GM12878 (cell line): Measurements from ENCODE around the gene ETAA1. TPM values are rescaled to one million over a fixed set of nuclear protein-coding genes. Genes with fewer than 3 reads are reported as not detected.

Source experiments
- ATAC-seq: fragments of 200-7000 bp; cut with Tn5 transposase; 3 replicates; pipeline ENCODE4 v1.9.1; 2020; ENCODE audit warnings: mild to moderate bottlenecking, moderate library complexity
- BruUV-seq: library from RNA; stranded (reverse); fragments of 400-500 nt; replicated peaks from 2 replicates; lab custom pipeline; 2021; lab: Mats Ljungman, UMichigan
- CTCF ChIA-PET: fragments of 300-600 bp; sonication (Branson Sonifier 250); formaldehyde crosslinking; extraction: SDS; loops from one replicate; lab custom pipeline; 2021; ENCODE audit warnings: inconsistent platforms; lab: Yijun Ruan, JAX
- POLR2A ChIA-PET: fragments of 350-600 bp; formaldehyde crosslinking; extraction: SDS; loops from one replicate; lab custom pipeline; 2021; ENCODE audit warnings: inconsistent platforms; lab: Charles Lee
- RAD21 ChIA-PET: fragments of 300-600 bp; sonication (Branson Sonifier 250); formaldehyde crosslinking; loops from one replicate; lab custom pipeline; 2023; ENCODE audit warnings: antibody characterized with exemption; ENCODE audit not compliant: unreplicated experiment; lab: Charles Lee
- SMC1A ChIA-PET: fragments of 300-600 bp; sonication (Branson Sonifier 250); formaldehyde crosslinking; loops from one replicate; lab custom pipeline; 2023; ENCODE audit not compliant: unreplicated experiment, uncharacterized antibody; lab: Charles Lee
- DNase-seq: peaks from one replicate; pipeline ENCODE4 v3.0.0-alpha.2; 2011; ENCODE audit warnings: low read depth, low spot score
- FAIRE-seq: peaks from 3 replicates; lab custom pipeline; 2011; peaks lifted over from hg19 to GRCh38; lab: Jason Lieb, UNC
- H2AFZ ChIP-seq: 2 replicates; pipeline ENCODE4 v1.6.0; 2011; ENCODE audit warnings: low read depth, low read length, control low read depth; ENCODE audit not compliant: control insufficient read depth
- H3K27ac ChIP-seq: 2 replicates; pipeline ENCODE4 v1.5.1; 2011; ENCODE audit warnings: control low read depth; ENCODE audit not compliant: control insufficient read depth, insufficient read depth
- H3K27me3 ChIP-seq, 2 experiments: replicated peaks in 1 of 2; 2 replicates each; pipeline versions ENCODE4 v1.6.0 to v1.6.1; 2011; ENCODE audit warnings: low read length in 1 of 2; ENCODE audit not compliant: control insufficient read depth in 2 of 2, insufficient read depth in 2 of 2
- H3K36me3 ChIP-seq, 2 experiments: 2 replicates each; pipeline ENCODE4 v1.5.1; 2011; ENCODE audit warnings: low read length in 1 of 2; ENCODE audit not compliant: control insufficient read depth in 2 of 2, insufficient read depth in 2 of 2
- H3K4me1 ChIP-seq: 2 replicates; pipeline ENCODE4 v1.6.1; 2011; ENCODE audit warnings: mild to moderate bottlenecking, low read length, moderate library complexity, mixed read lengths; ENCODE audit not compliant: control insufficient read depth, insufficient read depth
- H3K4me2 ChIP-seq: 2 replicates; pipeline ENCODE4 v1.6.0; 2011; ENCODE audit warnings: control low read depth; ENCODE audit not compliant: control insufficient read depth, insufficient read depth
- H3K4me3 ChIP-seq: fragments of 200-600 bp; sonication (generic); 2 replicates; pipeline ENCODE4 v1.5.1; 2016
- H3K79me2 ChIP-seq: 2 replicates; pipeline ENCODE4 v1.6.0; 2011; ENCODE audit warnings: low read length; ENCODE audit not compliant: control insufficient read depth, insufficient read depth
- H3K9ac ChIP-seq: 2 replicates; pipeline ENCODE4 v1.8.0; 2011; ENCODE audit warnings: low read length, control low read depth, mixed read lengths; ENCODE audit not compliant: control insufficient read depth, insufficient read depth
- H3K9me3 ChIP-seq: replicated peaks from 3 replicates; pipeline ENCODE4 v1.5.1; 2011; ENCODE audit warnings: mild to moderate bottlenecking, low read length; ENCODE audit not compliant: control insufficient read depth, insufficient read depth
- H4K20me1 ChIP-seq: 2 replicates; pipeline ENCODE4 v1.6.0; 2011; ENCODE audit not compliant: control insufficient read depth, insufficient read depth
- ATF7 ChIP-seq: fragments of 450-650 bp; IDR thresholded peaks from 2 replicates; pipeline ENCODE4 v1.6.1; 2016; ENCODE audit warnings: low read depth, mild to moderate bottlenecking
- IKZF2 ChIP-seq, 2 experiments: fragments of 450-650 bp; IDR thresholded peaks; 2 replicates each; pipeline ENCODE4 v1.6.1; 2017; ENCODE audit warnings: mild to moderate bottlenecking in 2 of 2, moderate library complexity in 2 of 2
- KLF5 ChIP-seq: fragments of 450-650 bp; IDR thresholded peaks from 2 replicates; pipeline ENCODE4 v1.6.1; 2014; ENCODE audit warnings: mild to moderate bottlenecking; ENCODE audit not compliant: partially characterized antibody
- LARP7 ChIP-seq: fragments of 450-650 bp; IDR thresholded peaks from 2 replicates; pipeline ENCODE4 v1.6.1; 2017; ENCODE audit warnings: mild to moderate bottlenecking
- MEF2A ChIP-seq: IDR thresholded peaks from 2 replicates; pipeline ENCODE4 v1.6.1; 2011; ENCODE audit warnings: low read depth, mild to moderate bottlenecking, low read length, moderate library complexity; ENCODE audit not compliant: insufficient read depth
- MXI1 ChIP-seq: fragments of 150-350 bp; IDR thresholded peaks from 2 replicates; pipeline ENCODE4 v1.6.1; 2011; ENCODE audit warnings: low read depth, mild to moderate bottlenecking, inconsistent platforms, low read length, improper control_type of control experiment
- MYC ChIP-seq: IDR thresholded peaks from 2 replicates; pipeline ENCODE4 v1.6.1; 2011; ENCODE audit warnings: mild to moderate bottlenecking, low read length, moderate library complexity, inconsistent platforms; ENCODE audit not compliant: insufficient read depth, insufficient replicate concordance, insufficient read length, severe bottlenecking
- NFXL1 ChIP-seq: fragments of 450-650 bp; IDR thresholded peaks from 2 replicates; pipeline ENCODE4 v1.6.1; 2017; ENCODE audit warnings: antibody characterized with exemption, mild to moderate bottlenecking, borderline replicate concordance
- NFYA ChIP-seq: IDR thresholded peaks from 2 replicates; pipeline ENCODE4 v1.6.1; 2011; ENCODE audit warnings: low read depth, mild to moderate bottlenecking, low read length, improper control_type of control experiment, borderline replicate concordance
- PAX8 ChIP-seq: fragments of 450-650 bp; IDR thresholded peaks from 2 replicates; pipeline ENCODE4 v1.6.1; 2017; ENCODE audit warnings: mild to moderate bottlenecking, moderate library complexity
- RB1 ChIP-seq: fragments of 450-650 bp; formaldehyde crosslinking; IDR thresholded peaks from 2 replicates; pipeline ENCODE4 v1.6.1; 2017; ENCODE audit warnings: mild to moderate bottlenecking, borderline replicate concordance
- SMAD5 ChIP-seq: IDR thresholded peaks from 2 replicates; pipeline ENCODE4 v1.6.1; 2016; ENCODE audit warnings: antibody characterized with exemption, low read depth
- TARDBP ChIP-seq: IDR thresholded peaks from 2 replicates; pipeline ENCODE4 v1.6.1; 2016; ENCODE audit warnings: borderline replicate concordance
- YY1 ChIP-seq: IDR thresholded peaks from 2 replicates; pipeline ENCODE4 v1.6.1; 2011; ENCODE audit warnings: low read depth, mild to moderate bottlenecking, low read length
- WGBS: methylation state at CpG from one replicate; pipeline ENCODE4 v1.1.6; 2016; ENCODE audit warnings: low lambda C conversion rate; ENCODE audit not compliant: insufficient replicate concordance, insufficient coverage; ENCODE audit errors: missing lambda C conversion rate; 5-methylcytosine and 5-hydroxymethylcytosine counted together
- in situ Hi-C: fragments of 300-500 bp; cut with MboI; formaldehyde crosslinking; loops from 9 replicates; pipeline ENCODE4 v1.14.3; 2018; ENCODE audit warnings: mixed read lengths
- intact Hi-C: fragments of 100-400 bp; cut with micrococcal nuclease; formaldehyde crosslinking; loops from one replicate; pipeline ENCODE4 v1.14.2; 2022; ENCODE audit not compliant: unreplicated experiment
- polyA plus RNA-seq, 11 experiments: library from polyadenylated mRNA; depleted of rRNA in 4 of 11; unstranded in 6 of 11; stranded (reverse) in 5 of 11; fragments of >200 nt; fragmentation: Nextera tagmentation in 4 of 11; fragmentation: Illumina TruSeq in 1 of 11; extraction: Ambion mirVana in 4 of 11; extraction: Trizol in 1 of 11; gene quantifications; 1 replicate in 1 of 11; 2 replicates in 10 of 11; pipeline versions ENCODE4 v1.2.1 to v1.2.3, GENCODE V29; 2011 to 2016; ENCODE audit warnings: inconsistent platforms in 2 of 11, missing spikeins in 2 of 11, low read depth in 1 of 11
- total RNA-seq, 4 experiments: library from RNA; depleted of rRNA in 3 of 4; stranded (reverse); fragments of >200 nt in 3 of 4; fragmentation: Illumina TruSeq in 1 of 4; extraction: Trizol in 1 of 4; gene quantifications; 2 replicates each; pipeline versions ENCODE4 v1.2.1 to v1.2.3, GENCODE V29; 2013 to 2021
- TF ChIP-seq, protein P1 (sequence below): IDR thresholded peaks from 2 replicates; pipeline ENCODE4 v1.6.1; 2011; ENCODE audit warnings: low read depth, low read length, improper control_type of control experiment, borderline replicate concordance
- TF ChIP-seq, protein P2 (sequence below): fragments of 450-650 bp; IDR thresholded peaks from 2 replicates; pipeline ENCODE4 v1.6.1; 2016; ENCODE audit warnings: mild to moderate bottlenecking, moderate library complexity, borderline replicate concordance
- TF ChIP-seq, protein P3 (sequence below): fragments of 450-650 bp; IDR thresholded peaks from 2 replicates; pipeline ENCODE4 v1.6.1; 2016; ENCODE audit warnings: mild to moderate bottlenecking

Gene ETAA1
- total and polyA plus RNA-seq, 10 of the 15 experiments (the other 5 are each of a cell fraction or from before 2014, with no cell fraction given), result 4.2 to 24.2 (median 13.4) TPM

GRCh38 chr2:67378555-67378954 lies 18.6 kb upstream of the ETAA1 start:
- no peak overlapping the region for H3K4me2 ChIP-seq
- H4K20me1 ChIP-seq, result no peaks in the 10 kb centered on the region
- H3K9me3 ChIP-seq, result no peaks in the 10 kb centered on the region
- no peak overlapping the region for H2AFZ ChIP-seq
- TF ChIP-seq NFYA (no peak), YY1 (no peak), MEF2A (no peak), NFXL1 (no peak), MYC (no peak), IKZF2 (IDR thresholded peaks at IDR 0.05) (no peak), KLF5 (no peak), MXI1 (no peak), SMAD5 (no peak), ATF7 (no peak), PAX8 (no peak), TARDBP (no peak), LARP7 (no peak), RB1 (no peak)
- TF ChIP-seq, protein P1, sequence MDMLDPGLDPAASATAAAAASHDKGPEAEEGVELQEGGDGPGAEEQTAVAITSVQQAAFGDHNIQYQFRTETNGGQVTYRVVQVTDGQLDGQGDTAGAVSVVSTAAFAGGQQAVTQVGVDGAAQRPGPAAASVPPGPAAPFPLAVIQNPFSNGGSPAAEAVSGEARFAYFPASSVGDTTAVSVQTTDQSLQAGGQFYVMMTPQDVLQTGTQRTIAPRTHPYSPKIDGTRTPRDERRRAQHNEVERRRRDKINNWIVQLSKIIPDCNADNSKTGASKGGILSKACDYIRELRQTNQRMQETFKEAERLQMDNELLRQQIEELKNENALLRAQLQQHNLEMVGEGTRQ, result no peak
- TF ChIP-seq, protein P2, sequence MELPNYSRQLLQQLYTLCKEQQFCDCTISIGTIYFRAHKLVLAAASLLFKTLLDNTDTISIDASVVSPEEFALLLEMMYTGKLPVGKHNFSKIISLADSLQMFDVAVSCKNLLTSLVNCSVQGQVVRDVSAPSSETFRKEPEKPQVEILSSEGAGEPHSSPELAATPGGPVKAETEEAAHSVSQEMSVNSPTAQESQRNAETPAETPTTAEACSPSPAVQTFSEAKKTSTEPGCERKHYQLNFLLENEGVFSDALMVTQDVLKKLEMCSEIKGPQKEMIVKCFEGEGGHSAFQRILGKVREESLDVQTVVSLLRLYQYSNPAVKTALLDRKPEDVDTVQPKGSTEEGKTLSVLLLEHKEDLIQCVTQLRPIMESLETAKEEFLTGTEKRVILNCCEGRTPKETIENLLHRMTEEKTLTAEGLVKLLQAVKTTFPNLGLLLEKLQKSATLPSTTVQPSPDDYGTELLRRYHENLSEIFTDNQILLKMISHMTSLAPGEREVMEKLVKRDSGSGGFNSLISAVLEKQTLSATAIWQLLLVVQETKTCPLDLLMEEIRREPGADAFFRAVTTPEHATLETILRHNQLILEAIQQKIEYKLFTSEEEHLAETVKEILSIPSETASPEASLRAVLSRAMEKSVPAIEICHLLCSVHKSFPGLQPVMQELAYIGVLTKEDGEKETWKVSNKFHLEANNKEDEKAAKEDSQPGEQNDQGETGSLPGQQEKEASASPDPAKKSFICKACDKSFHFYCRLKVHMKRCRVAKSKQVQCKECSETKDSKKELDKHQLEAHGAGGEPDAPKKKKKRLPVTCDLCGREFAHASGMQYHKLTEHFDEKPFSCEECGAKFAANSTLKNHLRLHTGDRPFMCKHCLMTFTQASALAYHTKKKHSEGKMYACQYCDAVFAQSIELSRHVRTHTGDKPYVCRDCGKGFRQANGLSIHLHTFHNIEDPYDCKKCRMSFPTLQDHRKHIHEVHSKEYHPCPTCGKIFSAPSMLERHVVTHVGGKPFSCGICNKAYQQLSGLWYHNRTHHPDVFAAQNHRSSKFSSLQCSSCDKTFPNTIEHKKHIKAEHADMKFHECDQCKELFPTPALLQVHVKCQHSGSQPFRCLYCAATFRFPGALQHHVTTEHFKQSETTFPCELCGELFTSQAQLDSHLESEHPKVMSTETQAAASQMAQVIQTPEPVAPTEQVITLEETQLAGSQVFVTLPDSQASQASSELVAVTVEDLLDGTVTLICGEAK, result no peak
- TF ChIP-seq, protein P3, sequence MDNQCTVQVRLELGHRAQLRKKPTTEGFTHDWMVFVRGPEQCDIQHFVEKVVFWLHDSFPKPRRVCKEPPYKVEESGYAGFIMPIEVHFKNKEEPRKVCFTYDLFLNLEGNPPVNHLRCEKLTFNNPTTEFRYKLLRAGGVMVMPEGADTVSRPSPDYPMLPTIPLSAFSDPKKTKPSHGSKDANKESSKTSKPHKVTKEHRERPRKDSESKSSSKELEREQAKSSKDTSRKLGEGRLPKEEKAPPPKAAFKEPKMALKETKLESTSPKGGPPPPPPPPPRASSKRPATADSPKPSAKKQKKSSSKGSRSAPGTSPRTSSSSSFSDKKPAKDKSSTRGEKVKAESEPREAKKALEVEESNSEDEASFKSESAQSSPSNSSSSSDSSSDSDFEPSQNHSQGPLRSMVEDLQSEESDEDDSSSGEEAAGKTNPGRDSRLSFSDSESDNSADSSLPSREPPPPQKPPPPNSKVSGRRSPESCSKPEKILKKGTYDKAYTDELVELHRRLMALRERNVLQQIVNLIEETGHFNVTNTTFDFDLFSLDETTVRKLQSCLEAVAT, result no peak
- ATAC-seq, result no peak
- H3K36me3 ChIP-seq, result no peaks in the 10 kb centered on the region
- ChIA-PET SMC1A (interaction anchor here (1.5 kb wide), 1 partner anchor 13 kb away, joined by 5 read pairs; no protein-coding TSS in a partner anchor), POLR2A (no interaction called here), RAD21 (no interaction called here), CTCF (no interaction called here)
- intact Hi-C loops (no loop called here), in situ Hi-C loops (no loop called here)
- no peaks in the 10 kb centered on the region for H3K79me2 ChIP-seq
- no peaks in the 10 kb centered on the region for H3K4me1 ChIP-seq
- BruUV-seq, result no TSS peak
- no peaks in the 10 kb centered on the region for H3K27me3 ChIP-seq
- no peak for DNase-seq
- no peak overlapping the region for H3K4me3 ChIP-seq
- no peak overlapping the region for H3K27ac ChIP-seq
- FAIRE-seq, result no peak
- no peak overlapping the region for H3K9ac ChIP-seq
- WGBS, result 0% methylated on average over 1 of the region's 1 CpG
